DOHH2 (cell line): Measurements from ENCODE around the gene COL7A1.

Experiments used
- H3F3A ChIP-seq: fragments of 200-600 bp; sonication (generic), shearing (Covaris generic); 2 replicates; pipeline ENCODE4 v1.6.0; 2016; ENCODE audit warnings: antibody characterized with exemption, mild to moderate bottlenecking; ENCODE audit not compliant: control insufficient read depth, insufficient read depth
- H3K27ac ChIP-seq: fragments of 200-600 bp; sonication (generic); 2 replicates; pipeline ENCODE4 v1.5.1; 2014; ENCODE audit warnings: low read depth, mild to moderate bottlenecking, low read length, moderate library complexity
- H3K27me3 ChIP-seq: fragments of 200-600 bp; sonication (generic); 2 replicates; pipeline ENCODE4 v1.6.1; 2014; ENCODE audit warnings: mild to moderate bottlenecking, low read length, mixed read lengths; ENCODE audit not compliant: control insufficient read depth
- H3K36me3 ChIP-seq: fragments of 200-600 bp; sonication (generic); 2 replicates; pipeline ENCODE4 v1.6.1; 2014; ENCODE audit warnings: mild to moderate bottlenecking, low read length, moderate library complexity, mixed read lengths; ENCODE audit not compliant: control insufficient read depth
- H3K4me1 ChIP-seq: fragments of 200-600 bp; sonication (generic); 2 replicates; pipeline ENCODE4 v1.6.1; 2014; ENCODE audit warnings: mild to moderate bottlenecking, low read length, mixed read lengths; ENCODE audit not compliant: control insufficient read depth
- H3K4me2 ChIP-seq: fragments of 200-600 bp; sonication (generic); 2 replicates; pipeline ENCODE4 v1.6.0; 2014; ENCODE audit warnings: mild to moderate bottlenecking, low read length, moderate library complexity
- H3K4me3 ChIP-seq: fragments of 200-600 bp; sonication (generic); 2 replicates; pipeline ENCODE4 v1.5.1; 2014; ENCODE audit warnings: mild to moderate bottlenecking, low read length, mixed read lengths
- H3K79me2 ChIP-seq: fragments of 200-600 bp; sonication (generic); 2 replicates; pipeline ENCODE4 v1.6.1; 2014; ENCODE audit warnings: mild to moderate bottlenecking, low read length, mixed read lengths; ENCODE audit not compliant: control insufficient read depth
- H3K9me2 ChIP-seq: fragments of 200-600 bp; sonication (generic); replicated peaks from 2 replicates; pipeline ENCODE4 v1.6.1; 2014; ENCODE audit warnings: mild to moderate bottlenecking, low read length, mixed read lengths; ENCODE audit not compliant: control insufficient read depth
- H3K9me3 ChIP-seq: fragments of 200-600 bp; sonication (generic); 2 replicates; pipeline ENCODE4 v1.6.1; 2014; ENCODE audit warnings: antibody characterized with exemption, low read length, mixed read lengths; ENCODE audit not compliant: control insufficient read depth, insufficient read depth
- H4K20me1 ChIP-seq: fragments of 200-600 bp; sonication (generic); 2 replicates; pipeline ENCODE4 v1.6.0; 2014; ENCODE audit warnings: low read depth, mild to moderate bottlenecking, antibody characterized with exemption, low read length, moderate library complexity; ENCODE audit not compliant: control insufficient read depth, insufficient read depth
- EZH2phosphoT487 ChIP-seq: fragments of 200-600 bp; sonication (generic); IDR thresholded peaks from 2 replicates; pipeline ENCODE4 v1.6.1; 2017; ENCODE audit warnings: borderline replicate concordance, mild to moderate bottlenecking, antibody characterized with exemption, low read length, moderate library complexity, mixed read lengths
- TF ChIP-seq, protein P1 (sequence below): fragments of 200-600 bp; sonication (generic); IDR thresholded peaks from one replicate; pipeline ENCODE4 v1.5.1; 2014; ENCODE audit warnings: antibody characterized with exemption, mild to moderate bottlenecking, low read depth, low read length; ENCODE audit not compliant: poor library complexity, severe bottlenecking

COL7A1 gene

DNA sequence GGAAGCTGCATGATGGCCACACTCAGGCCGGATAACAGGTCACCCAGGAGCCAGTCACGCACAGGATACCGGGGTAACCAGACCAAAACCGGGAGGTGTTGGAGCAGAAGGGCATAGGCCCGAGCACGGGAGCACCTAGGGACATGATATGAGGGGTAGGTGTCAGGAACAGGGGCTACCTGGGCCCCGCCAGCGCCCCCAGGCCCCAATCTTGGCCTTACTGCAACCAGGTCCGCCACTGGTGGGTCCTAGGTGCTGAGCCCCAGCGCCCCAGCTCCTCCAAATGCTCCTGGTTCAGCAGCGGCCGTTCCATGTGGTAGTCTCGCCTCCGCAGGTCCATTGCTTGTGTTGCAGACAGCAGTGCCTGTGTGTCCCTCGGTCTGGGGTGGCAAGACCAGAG is 38.1 kb upstream of the COL7A1 start:
- Histone ChIP-seq H3K27ac (no peak overlapping the region), H3K4me2 (no peak overlapping the region), H3K9me2 (no peaks in the 10 kb centered on the region), H3K27me3 (no peaks in the 10 kb centered on the region), H3K36me3 (peaks cover 12% of the 10 kb centered on the region), H3K4me3 (no peak overlapping the region), H3F3A (no peaks in the 10 kb centered on the region), H4K20me1 (no peaks in the 10 kb centered on the region), H3K4me1 (peaks cover 18% of the 10 kb centered on the region), H3K9me3 (no peaks in the 10 kb centered on the region), H3K79me2 (no peaks in the 10 kb centered on the region)
- TF ChIP-seq, protein P1, sequence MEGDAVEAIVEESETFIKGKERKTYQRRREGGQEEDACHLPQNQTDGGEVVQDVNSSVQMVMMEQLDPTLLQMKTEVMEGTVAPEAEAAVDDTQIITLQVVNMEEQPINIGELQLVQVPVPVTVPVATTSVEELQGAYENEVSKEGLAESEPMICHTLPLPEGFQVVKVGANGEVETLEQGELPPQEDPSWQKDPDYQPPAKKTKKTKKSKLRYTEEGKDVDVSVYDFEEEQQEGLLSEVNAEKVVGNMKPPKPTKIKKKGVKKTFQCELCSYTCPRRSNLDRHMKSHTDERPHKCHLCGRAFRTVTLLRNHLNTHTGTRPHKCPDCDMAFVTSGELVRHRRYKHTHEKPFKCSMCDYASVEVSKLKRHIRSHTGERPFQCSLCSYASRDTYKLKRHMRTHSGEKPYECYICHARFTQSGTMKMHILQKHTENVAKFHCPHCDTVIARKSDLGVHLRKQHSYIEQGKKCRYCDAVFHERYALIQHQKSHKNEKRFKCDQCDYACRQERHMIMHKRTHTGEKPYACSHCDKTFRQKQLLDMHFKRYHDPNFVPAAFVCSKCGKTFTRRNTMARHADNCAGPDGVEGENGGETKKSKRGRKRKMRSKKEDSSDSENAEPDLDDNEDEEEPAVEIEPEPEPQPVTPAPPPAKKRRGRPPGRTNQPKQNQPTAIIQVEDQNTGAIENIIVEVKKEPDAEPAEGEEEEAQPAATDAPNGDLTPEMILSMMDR, result no peak
- no peak for TF ChIP-seq EZH2phosphoT487

DNA sequence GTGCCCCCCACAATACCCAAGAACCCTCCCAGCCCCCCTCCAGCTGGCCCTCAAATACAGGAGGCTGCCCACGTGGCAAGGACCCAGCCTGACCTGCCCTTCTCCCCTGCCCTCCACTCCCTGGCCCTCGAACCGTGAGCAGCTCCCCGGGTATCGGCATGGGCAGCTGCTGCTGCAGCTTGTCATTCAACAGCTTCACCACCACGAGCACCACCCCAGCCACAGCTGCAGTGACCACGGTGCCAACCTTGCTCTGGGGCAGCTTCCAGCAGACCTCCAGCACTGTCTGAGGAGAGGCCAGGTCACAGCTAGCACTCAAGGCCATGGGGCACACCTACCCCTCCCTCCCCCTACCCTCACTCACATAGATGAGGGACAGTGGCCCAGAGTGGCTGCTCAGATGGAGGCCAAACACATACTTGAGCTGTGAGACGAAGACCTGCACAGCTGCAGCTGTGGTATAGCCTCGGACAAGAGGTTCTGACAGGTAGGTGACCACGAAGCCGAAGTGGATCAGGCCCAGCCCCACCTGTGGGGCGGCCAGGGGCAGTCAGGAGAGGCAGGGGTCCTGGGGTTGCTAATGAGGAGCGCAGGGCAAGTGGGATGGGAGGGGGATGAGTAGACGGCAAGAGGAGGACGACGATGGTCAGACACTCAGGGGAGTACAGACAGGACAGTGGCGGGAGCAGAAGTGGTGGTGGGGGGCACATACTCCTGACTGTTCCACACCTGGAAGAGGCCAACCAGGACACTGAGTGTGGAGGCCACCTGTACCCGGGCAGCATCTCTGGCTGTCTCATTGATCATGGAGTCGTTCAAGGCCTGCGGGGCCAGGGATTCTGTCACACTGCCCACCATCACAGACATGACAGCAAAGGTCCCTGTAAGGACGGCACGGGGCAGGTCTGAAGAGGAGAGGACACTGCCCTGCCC is 36.7 kb upstream of the COL7A1 start:
- no peaks in the 10 kb centered on the region for H3K79me2 ChIP-seq
- no peaks in the 10 kb centered on the region for H3K9me2 ChIP-seq
- H3F3A ChIP-seq, result no peaks in the 10 kb centered on the region
- TF ChIP-seq EZH2phosphoT487, result no peak
- TF ChIP-seq, protein P1, result no peak
- H3K27me3 ChIP-seq, result no peaks in the 10 kb centered on the region
- peaks cover 18% of the 10 kb centered on the region for H3K4me1 ChIP-seq
- H3K4me3 ChIP-seq, result no peak overlapping the region
- no peak overlapping the region for H3K4me2 ChIP-seq
- H3K36me3 ChIP-seq, result peaks cover 19% of the 10 kb centered on the region
- no peaks in the 10 kb centered on the region for H3K9me3 ChIP-seq
- H3K27ac ChIP-seq, result no peak overlapping the region
- no peaks in the 10 kb centered on the region for H4K20me1 ChIP-seq

DNA sequence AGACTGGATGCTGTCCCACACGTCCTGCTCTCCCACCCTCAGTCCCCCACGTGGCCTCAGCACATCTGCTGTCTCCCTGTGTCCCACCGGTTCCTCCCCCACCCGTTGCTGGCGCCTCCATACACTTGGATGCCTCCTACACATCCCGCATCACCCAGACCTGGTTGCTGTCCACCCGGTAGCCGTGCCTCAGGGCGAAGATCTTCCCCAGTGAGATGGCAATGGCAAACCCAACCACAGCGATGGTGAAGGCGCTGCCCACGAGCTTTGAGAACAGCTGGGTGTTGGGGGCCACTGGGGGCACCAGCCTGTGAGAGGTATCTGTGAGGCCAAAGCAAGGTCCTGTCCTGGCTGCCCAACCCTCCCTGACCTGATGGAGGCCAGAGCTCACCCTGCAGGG is 35.7 kb upstream of the COL7A1 start:
- no peaks in the 10 kb centered on the region for H3K9me2 ChIP-seq

More for the DNA sequence above, 35.7 kb upstream of the COL7A1 start:
- H3F3A ChIP-seq, result no peaks in the 10 kb centered on the region
- H3K4me1 ChIP-seq, result peaks cover 9% of the 10 kb centered on the region
- no peaks in the 10 kb centered on the region for H3K9me3 ChIP-seq
- no peak overlapping the region for H3K4me3 ChIP-seq
- TF ChIP-seq, protein P1, result no peak
- TF ChIP-seq EZH2phosphoT487, result no peak
- H3K36me3 ChIP-seq, result peaks cover 27% of the 10 kb centered on the region
- H3K79me2 ChIP-seq, result no peaks in the 10 kb centered on the region
- no peaks in the 10 kb centered on the region for H4K20me1 ChIP-seq
- no peak overlapping the region for H3K4me2 ChIP-seq
- no peak overlapping the region for H3K27ac ChIP-seq
- no peaks in the 10 kb centered on the region for H3K27me3 ChIP-seq
